ENCODE data around the gene TBC1D9B. TPM values are rescaled to one million over a fixed set of nuclear protein-coding genes. Genes with fewer than 3 reads are reported as not detected.

The TBC1D9B gene
- total and polyA plus RNA-seq, 2 of the 13 experiments (the other 11 are each of a cell fraction or from before 2014, with no cell fraction given): 35.0 to 50.0 TPM

- TF ChIP-seq LCORL (IDR thresholded peaks at IDR 0.05) (no peak), LCORL (CRISPR knock-in tag; IDR thresholded peaks at IDR 0.05) (no peak)
Observed at GRCh38 chr5:179869641-179870402, 37.9 kb downstream of the TBC1D9B start (continued).

DNA sequence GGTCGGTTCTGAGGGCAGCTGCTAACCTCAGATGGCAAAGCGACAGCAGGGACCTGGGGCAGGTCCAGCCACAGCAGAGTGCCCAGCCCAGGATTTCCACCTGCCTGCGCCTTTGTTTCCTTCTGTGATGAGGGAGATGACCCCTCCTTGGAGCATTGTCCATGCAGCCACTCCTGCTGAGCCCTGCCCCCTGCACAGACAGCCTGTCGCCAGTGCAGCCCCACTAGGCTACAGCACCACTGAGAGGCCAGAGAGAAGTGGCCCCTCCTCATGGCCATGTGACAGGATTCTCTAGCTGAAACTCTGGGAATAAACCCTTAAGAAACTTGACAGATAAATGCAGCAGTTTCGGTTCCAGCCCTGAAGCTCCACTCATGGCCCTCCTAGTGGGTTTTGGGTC lies 38.6 kb downstream of the TBC1D9B start:
- no peaks in the 10 kb centered on the region for H4K20me1 ChIP-seq (ENCODE audit: insufficient read depth, low read length)
- no peaks in the 10 kb centered on the region for H3K27me3 ChIP-seq (ENCODE audit: control insufficient read depth in 1 of 2, insufficient read depth in 2 of 2, low read length in 2 of 2)
- in situ Hi-C loops (cut with HindIII; ENCODE audit: extremely low pct_ligation_motif_present, low pct_unique_long_range_greater_than_20kb) (no loop called here), intact Hi-C loops (cut with micrococcal nuclease; ENCODE audit: unreplicated experiment) (loop anchor here (5.0 kb wide), 1 partner anchor 1273 kb away; no protein-coding TSS in a partner anchor)
- H3K27ac ChIP-seq (ENCODE audit: extremely low read length, insufficient read depth, low read length): no peak overlapping the region
- no peak overlapping the region for H3K9ac ChIP-seq (ENCODE audit: insufficient read depth, low read depth, low read length)
- no peak overlapping the region for H2AFZ ChIP-seq (ENCODE audit: low read length)
- BruUV-seq (replicated peaks): no TSS peak
- DNase-seq (ENCODE audit: low spot score) (no peak), ATAC-seq (no peak), FAIRE-seq (no peak)
- ChIA-PET POLR2A (no interaction called here), CTCF (ENCODE audit: low intra/inter-chr PET ratio, low total read pairs) (no interaction called here)
- no peaks in the 10 kb centered on the region for H3K79me2 ChIP-seq (ENCODE audit: insufficient read depth, low read length)
- H3K4me2 ChIP-seq (ENCODE audit: low read depth, low read length): no peak overlapping the region
- no peaks in the 10 kb centered on the region for H3K9me3 ChIP-seq (ENCODE audit: low read length)
- peaks cover 25 to 40% of the 10 kb centered on the region in 2 experiments; a peak in 4 of 5 replicates for H3K36me3 ChIP-seq (replicated peaks in 1 of 2; ENCODE audit: control insufficient read depth in 1 of 2, insufficient read depth in 2 of 2, low read length in 2 of 2)
- no peak overlapping the region for H3K4me3 ChIP-seq (replicated peaks in 1 of 3; ENCODE audit: insufficient read depth in 1 of 3, low read depth in 2 of 3, low read length in 3 of 3)
- WGBS (ENCODE audit: low lambda C conversion rate): 86% methylated on average over 1 of the region's 5 CpGs
- H3K4me1 ChIP-seq (ENCODE audit: insufficient read depth, low read length): no peaks in the 10 kb centered on the region
- TF ChIP-seq SSRP1 (CRISPR knock-in tag; IDR thresholded peaks at IDR 0.05): no peak
- TF ChIP-seq, protein P1, sequence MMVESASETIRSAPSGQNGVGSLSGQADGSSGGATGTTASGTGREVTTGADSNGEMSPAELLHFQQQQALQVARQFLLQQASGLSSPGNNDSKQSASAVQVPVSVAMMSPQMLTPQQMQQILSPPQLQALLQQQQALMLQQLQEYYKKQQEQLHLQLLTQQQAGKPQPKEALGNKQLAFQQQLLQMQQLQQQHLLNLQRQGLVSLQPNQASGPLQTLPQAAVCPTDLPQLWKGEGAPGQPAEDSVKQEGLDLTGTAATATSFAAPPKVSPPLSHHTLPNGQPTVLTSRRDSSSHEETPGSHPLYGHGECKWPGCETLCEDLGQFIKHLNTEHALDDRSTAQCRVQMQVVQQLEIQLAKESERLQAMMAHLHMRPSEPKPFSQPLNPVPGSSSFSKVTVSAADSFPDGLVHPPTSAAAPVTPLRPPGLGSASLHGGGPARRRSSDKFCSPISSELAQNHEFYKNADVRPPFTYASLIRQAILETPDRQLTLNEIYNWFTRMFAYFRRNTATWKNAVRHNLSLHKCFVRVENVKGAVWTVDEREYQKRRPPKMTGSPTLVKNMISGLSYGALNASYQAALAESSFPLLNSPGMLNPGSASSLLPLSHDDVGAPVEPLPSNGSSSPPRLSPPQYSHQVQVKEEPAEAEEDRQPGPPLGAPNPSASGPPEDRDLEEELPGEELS (CRISPR knock-in tag; IDR thresholded peaks at IDR 0.05): no peak
- TF ChIP-seq CBFB (CRISPR knock-in tag; IDR thresholded peaks at IDR 0.05): no peak
- no peak for TF ChIP-seq RAD21 (CRISPR knock-in tag; IDR thresholded peaks at IDR 0.05)
- TF ChIP-seq ATF1 (CRISPR knock-in tag; IDR thresholded peaks at IDR 0.05): no peak
- no peak for TF ChIP-seq ZNF251 (CRISPR knock-in tag; IDR thresholded peaks at IDR 0.05)
- no peak for TF ChIP-seq ZNF550 (CRISPR knock-in tag; IDR thresholded peaks at IDR 0.05; ENCODE audit: borderline replicate concordance)
- no peak for TF ChIP-seq CAMTA2 (CRISPR knock-in tag; IDR thresholded peaks at IDR 0.05; ENCODE audit: borderline replicate concordance)
- no peak for TF ChIP-seq NR3C1 (CRISPR knock-in tag; IDR thresholded peaks at IDR 0.05)
- TF ChIP-seq SMAD1 (CRISPR knock-in tag; IDR thresholded peaks at IDR 0.05; ENCODE audit: borderline replicate concordance, low read depth): no peak
- TF ChIP-seq, protein P2, sequence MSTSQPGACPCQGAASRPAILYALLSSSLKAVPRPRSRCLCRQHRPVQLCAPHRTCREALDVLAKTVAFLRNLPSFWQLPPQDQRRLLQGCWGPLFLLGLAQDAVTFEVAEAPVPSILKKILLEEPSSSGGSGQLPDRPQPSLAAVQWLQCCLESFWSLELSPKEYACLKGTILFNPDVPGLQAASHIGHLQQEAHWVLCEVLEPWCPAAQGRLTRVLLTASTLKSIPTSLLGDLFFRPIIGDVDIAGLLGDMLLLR (CRISPR knock-in tag; IDR thresholded peaks at IDR 0.05): no peak
- no peak for TF ChIP-seq MLX (CRISPR knock-in tag; IDR thresholded peaks at IDR 0.05)
- TF ChIP-seq, protein P3, sequence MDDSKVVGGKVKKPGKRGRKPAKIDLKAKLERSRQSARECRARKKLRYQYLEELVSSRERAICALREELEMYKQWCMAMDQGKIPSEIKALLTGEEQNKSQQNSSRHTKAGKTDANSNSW (CRISPR knock-in tag; IDR thresholded peaks at IDR 0.05; ENCODE audit: borderline replicate concordance): no peak
- TF ChIP-seq, protein P4, sequence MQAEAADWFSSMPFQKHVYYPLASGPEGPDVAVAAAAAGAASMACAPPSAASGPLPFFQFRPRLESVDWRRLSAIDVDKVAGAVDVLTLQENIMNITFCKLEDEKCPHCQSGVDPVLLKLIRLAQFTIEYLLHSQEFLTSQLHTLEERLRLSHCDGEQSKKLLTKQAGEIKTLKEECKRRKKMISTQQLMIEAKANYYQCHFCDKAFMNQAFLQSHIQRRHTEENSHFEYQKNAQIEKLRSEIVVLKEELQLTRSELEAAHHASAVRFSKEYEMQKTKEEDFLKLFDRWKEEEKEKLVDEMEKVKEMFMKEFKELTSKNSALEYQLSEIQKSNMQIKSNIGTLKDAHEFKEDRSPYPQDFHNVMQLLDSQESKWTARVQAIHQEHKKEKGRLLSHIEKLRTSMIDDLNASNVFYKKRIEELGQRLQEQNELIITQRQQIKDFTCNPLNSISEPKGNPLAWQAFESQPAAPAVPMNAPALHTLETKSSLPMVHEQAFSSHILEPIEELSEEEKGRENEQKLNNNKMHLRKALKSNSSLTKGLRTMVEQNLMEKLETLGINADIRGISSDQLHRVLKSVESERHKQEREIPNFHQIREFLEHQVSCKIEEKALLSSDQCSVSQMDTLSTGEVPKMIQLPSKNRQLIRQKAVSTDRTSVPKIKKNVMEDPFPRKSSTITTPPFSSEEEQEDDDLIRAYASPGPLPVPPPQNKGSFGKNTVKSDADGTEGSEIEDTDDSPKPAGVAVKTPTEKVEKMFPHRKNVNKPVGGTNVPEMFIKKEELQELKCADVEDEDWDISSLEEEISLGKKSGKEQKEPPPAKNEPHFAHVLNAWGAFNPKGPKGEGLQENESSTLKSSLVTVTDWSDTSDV (CRISPR knock-in tag; IDR thresholded peaks at IDR 0.05): no peak
- TF ChIP-seq ZNF232 (CRISPR knock-in tag; IDR thresholded peaks at IDR 0.05; ENCODE audit: borderline replicate concordance): no peak
- TF ChIP-seq ZNF749 (CRISPR knock-in tag; IDR thresholded peaks at IDR 0.05; ENCODE audit: borderline replicate concordance): no peak

Measured in HepG2 (cell line).